ENCODE measurements around the gene FAM229A. TPM values are rescaled to one million over a fixed set of nuclear protein-coding genes. Genes with fewer than 3 reads are reported as not detected.

FAM229A gene
- total and polyA plus RNA-seq, 9 of the 15 experiments (the other 6 are each of a cell fraction or from before 2014, with no cell fraction given): 0.04 to 21.6 (median 7.4) TPM

DNA sequence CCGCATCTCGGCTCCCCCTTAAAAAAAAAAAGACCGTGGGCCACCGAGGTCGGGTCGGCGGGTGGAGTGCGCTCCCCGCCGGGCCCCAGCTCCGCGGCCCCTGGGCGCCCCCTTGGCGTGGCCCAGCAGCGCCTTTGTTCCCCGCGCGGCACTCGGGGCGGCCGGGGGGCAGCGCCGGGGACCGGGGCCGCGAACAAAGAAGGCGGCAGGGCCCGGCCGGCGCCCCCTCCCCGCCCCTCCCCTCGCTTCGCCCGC, 26.8 kb downstream of the FAM229A start (continued):
- no peak for TF ChIP-seq CHD4 (IDR thresholded peaks at IDR 0.05; ENCODE audit: insufficient read depth, insufficient replicate concordance, low read depth, low read length, poor library complexity, severe bottlenecking)
- TF ChIP-seq CEBPG (CRISPR knock-in tag; IDR thresholded peaks at IDR 0.05): no peak
- TF ChIP-seq CEBPG (tag; conservative IDR thresholded peaks at IDR 0.05 in 1 of 2, IDR thresholded peaks at IDR 0.05 in 1 of 2): no peak
- TF ChIP-seq MYBL2 (IDR thresholded peaks at IDR 0.05; ENCODE audit: low read depth): no peak
- no peak for TF ChIP-seq MYBL2 (CRISPR knock-in tag; IDR thresholded peaks at IDR 0.05; ENCODE audit: borderline replicate concordance)
- no peak for TF ChIP-seq ZNF609 (CRISPR knock-in tag; IDR thresholded peaks at IDR 0.05; ENCODE audit: borderline replicate concordance)
- TF ChIP-seq NR3C1 (CRISPR knock-in tag; IDR thresholded peaks at IDR 0.05): peak; percentile 20; the same call in 1 of the 2 replicates
- no peak for TF ChIP-seq KAT8 (IDR thresholded peaks at IDR 0.05; ENCODE audit: low read depth)
- TF ChIP-seq, protein P1, sequence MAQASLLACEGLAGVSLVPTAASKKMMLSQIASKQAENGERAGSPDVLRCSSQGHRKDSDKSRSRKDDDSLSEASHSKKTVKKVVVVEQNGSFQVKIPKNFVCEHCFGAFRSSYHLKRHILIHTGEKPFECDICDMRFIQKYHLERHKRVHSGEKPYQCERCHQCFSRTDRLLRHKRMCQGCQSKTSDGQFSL (CRISPR knock-in tag; IDR thresholded peaks at IDR 0.05): no peak
- TF ChIP-seq, protein P1 (tag; IDR thresholded peaks at IDR 0.05): peak in 1 of 2 experiments; percentile 42; a peak in 1 of 4 replicates
- TF ChIP-seq HDAC1 (IDR thresholded peaks at IDR 0.05): no peak
- TF ChIP-seq KDM1A (IDR thresholded peaks at IDR 0.05): no peak
- TF ChIP-seq, protein P2, sequence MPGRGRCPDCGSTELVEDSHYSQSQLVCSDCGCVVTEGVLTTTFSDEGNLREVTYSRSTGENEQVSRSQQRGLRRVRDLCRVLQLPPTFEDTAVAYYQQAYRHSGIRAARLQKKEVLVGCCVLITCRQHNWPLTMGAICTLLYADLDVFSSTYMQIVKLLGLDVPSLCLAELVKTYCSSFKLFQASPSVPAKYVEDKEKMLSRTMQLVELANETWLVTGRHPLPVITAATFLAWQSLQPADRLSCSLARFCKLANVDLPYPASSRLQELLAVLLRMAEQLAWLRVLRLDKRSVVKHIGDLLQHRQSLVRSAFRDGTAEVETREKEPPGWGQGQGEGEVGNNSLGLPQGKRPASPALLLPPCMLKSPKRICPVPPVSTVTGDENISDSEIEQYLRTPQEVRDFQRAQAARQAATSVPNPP (IDR thresholded peaks at IDR 0.05; ENCODE audit: borderline replicate concordance, insufficient read depth, insufficient read length): no peak
- no peak for TF ChIP-seq BRF1 (IDR thresholded peaks at IDR 0.05; ENCODE audit: borderline replicate concordance, extremely low read depth, insufficient read length)
- 0 out of 4 replicates have a peak, but pooled peaks of 1 of the 2 experiments have one; percentile 8 for TF ChIP-seq TBL1XR1 (IDR thresholded peaks at IDR 0.05; ENCODE audit: low read length in 2 of 2)

All from K562 (cell line).